C1 segment of cervical spinal cord (tissue), 14 donors: ENCODE results near the gene ORMDL1.

Experiments used
- DNase-seq, 14 donors: peaks; one replicate each; lab custom pipeline; 2025; lab: John Stamatoyannopoulos, UW

ORMDL1 gene

GRCh38 chr2:189783927-189784867 lies at the start of gene ORMDL1, which contains the start of gene PMS1:
Gene ORMDL1, minus strand, starts transcription at chr2:189784339. Its CDS starts 1,744 bp downstream, at chr2:189782595.
Gene PMS1, plus strand, starts transcription at chr2:189784450. Its CDS starts 7,360 bp downstream, at chr2:189791810.
- DNase-seq: peak; percentile 41 to 97 (median 96)

GRCh38 chr2:189830510-189830909 lies 46.4 kb upstream of the ORMDL1 start:
- no peak for DNase-seq

- no peak for DNase-seq
Observed at GRCh38 chr2:189829102-189829833, 45.1 kb upstream of the ORMDL1 start.

GRCh38 chr2:189826039-189826438 lies 41.9 kb upstream of the ORMDL1 start:
- DNase-seq: no peak

GRCh38 chr2:189824694-189825396 lies 40.7 kb upstream of the ORMDL1 start:
- DNase-seq: no peak

GRCh38 chr2:189821953-189822748 lies 38.0 kb upstream of the ORMDL1 start:
- DNase-seq: no peak

- no peak for DNase-seq
Observed at GRCh38 chr2:189819297-189819704, 35.2 kb upstream of the ORMDL1 start.

GRCh38 chr2:189818249-189819038 lies 34.3 kb upstream of the ORMDL1 start:
- DNase-seq: no peak

- no peak for DNase-seq
Observed at GRCh38 chr2:189803431-189803830, 19.3 kb upstream of the ORMDL1 start.

GRCh38 chr2:189802396-189802912 lies 18.3 kb upstream of the ORMDL1 start:
- DNase-seq: no peak

- DNase-seq: no peak
Observed at GRCh38 chr2:189799531-189799930, 15.4 kb upstream of the ORMDL1 start.

GRCh38 chr2:189799030-189799331 lies 14.8 kb upstream of the ORMDL1 start:
- DNase-seq: no peak

GRCh38 chr2:189798312-189799029 lies 14.3 kb upstream of the ORMDL1 start:
- DNase-seq: peak in 2 of 14 donors; percentile 15 to 45

GRCh38 chr2:189797902-189798301 lies 13.8 kb upstream of the ORMDL1 start:
- peak in 3 of 14 donors; percentile 3 to 45 (median 17) for DNase-seq

- DNase-seq: no peak
Observed at GRCh38 chr2:189794310-189794709, 10.2 kb upstream of the ORMDL1 start.

- DNase-seq: no peak
Observed at GRCh38 chr2:189791338-189792042, 7.4 kb upstream of the ORMDL1 start.

GRCh38 chr2:189783451-189783926 lies 650 bp downstream of the ORMDL1 start:
- no peak for DNase-seq

- no peak for DNase-seq
Observed at GRCh38 chr2:189782221-189782671, 1.9 kb downstream of the ORMDL1 start.
